Keratinocyte (primary cell): Measurements from ENCODE around the gene HK1. TPM values are rescaled to one million over a fixed set of nuclear protein-coding genes. Genes with fewer than 3 reads are reported as not detected.

Experiments
- DNase-seq: peaks from one replicate; pipeline ENCODE4 v3.0.0-alpha.2; 2011; ENCODE audit warnings: low read depth, missing footprints, low spot score
- FAIRE-seq: peaks from 2 replicates; lab custom pipeline; 2011; peaks lifted over from hg19 to GRCh38; lab: Jason Lieb, UNC
- H2AFZ ChIP-seq: 2 replicates; pipeline ENCODE4 v1.6.0; 2012; ENCODE audit warnings: low read length, control low read depth, inconsistent platforms; ENCODE audit not compliant: control insufficient read depth
- H3K27ac ChIP-seq: 2 replicates; pipeline ENCODE4 v1.5.1; 2011; ENCODE audit warnings: low read length; ENCODE audit not compliant: control insufficient read depth, insufficient read depth
- H3K27me3 ChIP-seq: 3 replicates; pipeline ENCODE4 v1.6.0; 2011; ENCODE audit warnings: low read length; ENCODE audit not compliant: control insufficient read depth, insufficient read depth; ENCODE audit errors: extremely low read depth
- H3K36me3 ChIP-seq, 2 experiments: 2 replicates in 1 of 2; 3 replicates in 1 of 2; pipeline ENCODE4 v1.5.1; 2011; ENCODE audit warnings: low read length in 2 of 2, mild to moderate bottlenecking in 1 of 2; ENCODE audit not compliant: control insufficient read depth in 2 of 2, insufficient read depth in 2 of 2; ENCODE audit errors: extremely low read depth in 1 of 2
- H3K4me1 ChIP-seq: 3 replicates; pipeline ENCODE4 v1.5.1; 2011; ENCODE audit warnings: low read length; ENCODE audit not compliant: control insufficient read depth, insufficient read depth; ENCODE audit errors: extremely low read depth
- H3K4me2 ChIP-seq: 3 replicates; pipeline ENCODE4 v1.6.0; 2011; ENCODE audit warnings: low read depth, low read length; ENCODE audit not compliant: control insufficient read depth, insufficient read depth; ENCODE audit errors: extremely low read depth
- H3K4me3 ChIP-seq, 3 experiments: fragments of 200-600 bp in 1 of 3; sonication (generic) in 1 of 3; 2 replicates in 2 of 3; 3 replicates in 1 of 3; pipeline ENCODE4 v1.5.1; 2011 to 2016; ENCODE audit warnings: low read length in 3 of 3, mild to moderate bottlenecking in 3 of 3, control low read depth in 2 of 3, inconsistent platforms in 1 of 3, low read depth in 1 of 3, mixed read lengths in 1 of 3, mixed run types in 1 of 3, moderate library complexity in 1 of 3; ENCODE audit not compliant: control insufficient read depth in 2 of 3, insufficient read depth in 2 of 3; ENCODE audit errors: extremely low read depth in 1 of 3
- H3K79me2 ChIP-seq: 2 replicates; pipeline ENCODE4 v1.6.0; 2012; ENCODE audit warnings: low read length; ENCODE audit not compliant: control insufficient read depth, insufficient read depth
- H3K9ac ChIP-seq: 3 replicates; pipeline ENCODE4 v1.6.0; 2011; ENCODE audit warnings: low read length; ENCODE audit not compliant: control insufficient read depth, insufficient read depth; ENCODE audit errors: extremely low read depth
- H3K9me1 ChIP-seq: 3 replicates; pipeline ENCODE4 v1.6.0; 2011; ENCODE audit warnings: low read length; ENCODE audit not compliant: control insufficient read depth, insufficient read depth; ENCODE audit errors: extremely low read depth
- H3K9me3 ChIP-seq: 2 replicates; pipeline ENCODE4 v1.5.1; 2012; ENCODE audit warnings: low read depth, low read length; ENCODE audit not compliant: control insufficient read depth
- H4K20me1 ChIP-seq: 3 replicates; pipeline ENCODE4 v1.6.0; 2011; ENCODE audit warnings: low read length; ENCODE audit not compliant: control insufficient read depth, insufficient read depth; ENCODE audit errors: extremely low read depth
- EZH2 ChIP-seq: IDR thresholded peaks from one replicate; pipeline ENCODE4 v1.6.1; 2012; ENCODE audit warnings: inconsistent platforms, mild to moderate bottlenecking, low read length, moderate library complexity
- dilution Hi-C: fragments of 300-500 bp; cut with MboI; formaldehyde crosslinking; loops from one replicate; pipeline ENCODE4 v1.7.0; 2020; ENCODE audit warnings: low sequenced_read_pairs; ENCODE audit not compliant: extremely low pct_ligation_motif_present
- polyA plus RNA-seq, 5 experiments: library from polyadenylated mRNA; depleted of rRNA in 3 of 5; stranded (reverse) in 3 of 5; stranded (forward) in 1 of 5; unstranded in 1 of 5; fragments of >200 nt; gene quantifications; 1 replicate in 1 of 5; 2 replicates in 3 of 5; 3 replicates in 1 of 5; pipeline versions ENCODE4 v1.2.1 to v1.2.3, GENCODE V29; 2011 to 2012; ENCODE audit warnings: missing spikeins in 2 of 5, low read depth in 1 of 5, low replicate concordance in 1 of 5
- TF ChIP-seq, protein P1 (sequence below), 3 experiments: IDR thresholded peaks in 1 of 3; conservative IDR thresholded peaks in 1 of 3; optimal IDR thresholded peaks in 1 of 3; 2 replicates in 2 of 3; 3 replicates in 1 of 3; pipeline versions ENCODE3 to v1.5.1; 2011; ENCODE audit warnings: low read length in 3 of 3, mild to moderate bottlenecking in 3 of 3, moderate library complexity in 2 of 3, control low read depth in 1 of 3, inconsistent platforms in 1 of 3; ENCODE audit not compliant: insufficient read depth in 2 of 3; ENCODE audit errors: extremely low read depth in 1 of 3

HK1 gene
- polyA plus RNA-seq, 1 donor (not counting 4 experiments of a cell fraction or from before 2014, with no cell fraction given): 106 TPM

DNA sequence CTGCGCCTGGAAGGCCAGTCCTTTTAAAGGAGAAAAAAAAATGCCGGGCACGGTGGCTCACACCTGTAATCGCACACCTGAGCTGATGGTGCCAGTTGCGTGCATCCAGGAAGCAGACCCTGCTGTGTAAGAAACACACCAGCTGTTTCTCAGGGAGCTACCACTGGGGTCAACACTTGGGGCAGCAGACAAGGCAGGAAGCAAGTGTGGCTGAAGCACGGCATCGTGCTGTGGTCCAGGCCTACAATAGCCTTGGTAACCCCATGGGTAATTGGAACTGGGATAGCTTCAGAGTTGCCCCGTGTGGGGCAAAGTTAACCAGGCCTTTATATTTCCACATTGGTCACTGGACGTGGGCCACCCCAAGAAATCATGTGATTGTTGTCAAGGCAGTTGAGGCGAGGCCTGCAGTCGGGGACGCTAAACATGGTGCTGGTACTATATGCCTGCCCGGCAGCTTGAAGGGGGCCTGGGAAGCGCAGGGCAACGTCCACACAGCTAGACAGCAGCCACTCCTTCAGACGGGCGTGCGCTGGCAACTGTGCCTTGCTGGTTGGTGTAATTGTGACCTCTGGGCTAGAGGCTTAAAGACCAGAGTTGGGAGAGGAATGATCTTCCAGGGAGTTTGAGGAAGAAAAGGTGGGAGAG is 140.9 kb downstream of the HK1 start:
- Histone ChIP-seq H3K4me1 (peaks cover 5% of the 10 kb centered on the region), H4K20me1 (no peaks in the 10 kb centered on the region), H3K79me2 (no peaks in the 10 kb centered on the region), H3K27ac (no peak overlapping the region), H3K4me3 (no peak overlapping the region), H3K9me3 (no peaks in the 10 kb centered on the region), H3K36me3 (no peaks in the 10 kb centered on the region), H2AFZ (no peak overlapping the region), H3K9me1 (no peaks in the 10 kb centered on the region), H3K9ac (no peak overlapping the region), H3K27me3 (no peaks in the 10 kb centered on the region), H3K4me2 (no peak overlapping the region)
- DNase-seq (no peak), FAIRE-seq (no peak)
- dilution Hi-C loops: no loop called here
- TF ChIP-seq, protein P1, sequence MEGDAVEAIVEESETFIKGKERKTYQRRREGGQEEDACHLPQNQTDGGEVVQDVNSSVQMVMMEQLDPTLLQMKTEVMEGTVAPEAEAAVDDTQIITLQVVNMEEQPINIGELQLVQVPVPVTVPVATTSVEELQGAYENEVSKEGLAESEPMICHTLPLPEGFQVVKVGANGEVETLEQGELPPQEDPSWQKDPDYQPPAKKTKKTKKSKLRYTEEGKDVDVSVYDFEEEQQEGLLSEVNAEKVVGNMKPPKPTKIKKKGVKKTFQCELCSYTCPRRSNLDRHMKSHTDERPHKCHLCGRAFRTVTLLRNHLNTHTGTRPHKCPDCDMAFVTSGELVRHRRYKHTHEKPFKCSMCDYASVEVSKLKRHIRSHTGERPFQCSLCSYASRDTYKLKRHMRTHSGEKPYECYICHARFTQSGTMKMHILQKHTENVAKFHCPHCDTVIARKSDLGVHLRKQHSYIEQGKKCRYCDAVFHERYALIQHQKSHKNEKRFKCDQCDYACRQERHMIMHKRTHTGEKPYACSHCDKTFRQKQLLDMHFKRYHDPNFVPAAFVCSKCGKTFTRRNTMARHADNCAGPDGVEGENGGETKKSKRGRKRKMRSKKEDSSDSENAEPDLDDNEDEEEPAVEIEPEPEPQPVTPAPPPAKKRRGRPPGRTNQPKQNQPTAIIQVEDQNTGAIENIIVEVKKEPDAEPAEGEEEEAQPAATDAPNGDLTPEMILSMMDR (optimal IDR thresholded peaks at IDR 0.05 in 1 of 3, IDR thresholded peaks at IDR 0.05 in 1 of 3, conservative IDR thresholded peaks at IDR 0.05 in 1 of 3; ENCODE audit: extremely low read depth in 1 of 3, insufficient read depth in 2 of 3, low read length in 3 of 3): no peak
- TF ChIP-seq EZH2: no peak

DNA sequence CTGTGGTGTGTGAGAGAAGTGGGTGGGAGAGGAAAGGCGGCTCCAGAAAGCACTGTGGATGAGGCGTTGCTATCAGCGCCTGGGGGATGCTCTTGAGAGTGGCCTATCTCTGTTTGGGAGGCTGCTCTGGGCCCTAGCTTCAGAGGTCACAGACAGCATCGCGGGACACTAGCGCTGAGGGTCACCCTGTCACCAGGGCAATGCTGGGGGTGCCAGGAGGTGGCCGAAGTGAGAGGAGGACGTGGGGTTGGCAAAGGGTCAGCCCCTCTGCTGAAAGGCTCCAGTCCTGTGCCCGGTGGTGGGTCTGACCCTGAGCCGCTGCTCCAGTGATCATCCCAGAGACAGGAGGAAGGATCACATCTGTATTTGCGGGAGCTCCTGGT is 141.4 kb downstream of the HK1 start:
- Histone ChIP-seq H3K27ac (no peak overlapping the region), H4K20me1 (no peaks in the 10 kb centered on the region), H3K27me3 (no peaks in the 10 kb centered on the region), H2AFZ (no peak overlapping the region), H3K79me2 (no peaks in the 10 kb centered on the region), H3K4me3 (no peak overlapping the region), H3K4me2 (no peak overlapping the region), H3K9ac (no peak overlapping the region), H3K9me1 (no peaks in the 10 kb centered on the region), H3K9me3 (no peaks in the 10 kb centered on the region), H3K36me3 (no peaks in the 10 kb centered on the region), H3K4me1 (peaks cover 5% of the 10 kb centered on the region)
- DNase-seq: no peak
- TF ChIP-seq, protein P1 (optimal IDR thresholded peaks at IDR 0.05 in 1 of 3, IDR thresholded peaks at IDR 0.05 in 1 of 3, conservative IDR thresholded peaks at IDR 0.05 in 1 of 3; ENCODE audit: extremely low read depth in 1 of 3, insufficient read depth in 2 of 3, low read length in 3 of 3): no peak
- TF ChIP-seq EZH2: no peak
- FAIRE-seq: no peak
- dilution Hi-C loops: no loop called here
